ENCODE results near the gene ST6GAL1. TPM values are rescaled to one million over a fixed set of nuclear protein-coding genes. Genes with fewer than 3 reads are reported as not detected.
"Not testable (repeated sequence)": the region's sequence is repeated elsewhere in the genome, so short reads cannot be mapped to it uniquely, and the experiment has no call there.

Gene ST6GAL1
- total RNA-seq, 1 experiment from 2014 or later = 27.6 TPM

DNA sequence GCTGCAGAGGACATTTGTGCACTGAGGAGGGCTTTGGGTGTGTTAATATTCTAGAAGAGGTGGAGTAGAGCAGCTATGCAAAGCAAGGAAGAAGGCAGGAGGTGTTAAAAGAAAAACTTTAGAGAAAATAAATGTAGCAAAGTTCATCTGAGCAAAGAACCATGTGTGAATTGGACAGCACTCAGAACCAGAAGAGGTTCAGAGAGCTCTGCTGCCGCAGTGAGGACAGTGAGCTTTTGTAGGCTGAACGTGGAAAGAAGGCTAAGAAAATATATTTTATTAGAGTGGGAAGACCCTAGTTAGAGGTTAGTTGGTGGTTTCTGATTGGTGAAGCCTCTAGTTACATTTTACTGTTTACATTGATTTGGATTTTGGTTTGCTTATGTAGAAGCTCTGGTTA, 50.7 kb downstream of the ST6GAL1 start:
- DNase-seq (ENCODE audit: low read depth) = no peak
- in situ Hi-C loops (cut with HindIII; ENCODE audit: low pct_unique_long_range_greater_than_20kb, low sequenced_read_pairs) = no loop called here

DNA sequence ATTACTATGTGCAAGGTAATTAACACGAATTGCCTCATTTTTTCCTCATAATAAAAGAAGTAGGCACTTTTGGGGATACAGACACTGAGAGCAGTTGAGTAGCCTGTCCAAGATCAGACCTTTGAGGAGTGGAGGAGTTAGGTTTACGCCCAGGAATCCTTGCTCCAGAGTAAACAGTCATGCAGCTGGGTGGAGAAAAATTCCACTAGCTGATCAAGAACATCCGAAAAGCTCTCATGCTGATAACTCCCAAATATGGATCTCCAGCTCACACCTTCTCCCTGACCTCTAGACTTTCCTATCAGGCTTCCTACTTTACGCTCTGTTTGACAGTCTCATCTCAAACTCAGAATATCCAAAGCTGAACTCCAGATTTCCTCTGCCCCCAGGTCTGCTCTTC, 53.3 kb downstream of the ST6GAL1 start:
- in situ Hi-C loops (cut with HindIII; ENCODE audit: low pct_unique_long_range_greater_than_20kb, low sequenced_read_pairs) = no loop called here
- DNase-seq (ENCODE audit: low read depth) = no peak

- no peak for DNase-seq (ENCODE audit: low read depth)
- in situ Hi-C loops (cut with HindIII; ENCODE audit: low pct_unique_long_range_greater_than_20kb, low sequenced_read_pairs) = no loop called here
These were observed 53.7 kb downstream of the ST6GAL1 start for GRCh38 chr3:186984064-186984463.

- in situ Hi-C loops (cut with HindIII; ENCODE audit: low pct_unique_long_range_greater_than_20kb, low sequenced_read_pairs) = no loop called here
- no peak for DNase-seq (ENCODE audit: low read depth)
These were observed 55.5 kb downstream of the ST6GAL1 start for GRCh38 chr3:186985661-186986364.

- no peak for DNase-seq (ENCODE audit: low read depth)
- in situ Hi-C loops (cut with HindIII; ENCODE audit: low pct_unique_long_range_greater_than_20kb, low sequenced_read_pairs) = no loop called here
These were observed 56.1 kb downstream of the ST6GAL1 start for GRCh38 chr3:186986406-186986805.

- in situ Hi-C loops (cut with HindIII; ENCODE audit: low pct_unique_long_range_greater_than_20kb, low sequenced_read_pairs) = no loop called here
- DNase-seq (ENCODE audit: low read depth) = no peak
These were observed 56.5 kb downstream of the ST6GAL1 start for GRCh38 chr3:186986816-186987215.

DNA sequence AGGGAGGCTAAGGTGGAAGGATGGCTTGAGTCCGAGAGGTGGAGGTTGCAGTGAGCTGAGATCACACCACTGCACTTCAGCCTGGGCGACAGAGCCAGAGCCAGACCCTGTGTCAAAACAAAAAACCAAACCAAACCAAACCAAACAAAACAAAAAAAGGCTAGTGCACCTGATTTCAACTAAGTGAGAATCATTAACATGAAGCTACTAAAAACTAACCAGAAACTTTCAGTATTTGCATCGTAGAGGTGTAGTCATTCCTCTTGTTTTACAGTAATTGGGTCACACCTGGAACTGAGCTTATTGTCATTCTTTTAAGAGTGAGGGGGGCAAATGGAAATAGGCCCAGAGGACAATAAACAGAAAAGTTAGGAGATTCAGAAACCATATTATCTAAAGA, 58.5 kb downstream of the ST6GAL1 start:
- in situ Hi-C loops (cut with HindIII; ENCODE audit: low pct_unique_long_range_greater_than_20kb, low sequenced_read_pairs) = no loop called here
- no peak for DNase-seq (ENCODE audit: low read depth)

- in situ Hi-C loops (cut with HindIII; ENCODE audit: low pct_unique_long_range_greater_than_20kb, low sequenced_read_pairs) = no loop called here
- DNase-seq (ENCODE audit: low read depth) = no peak
These were observed 59.1 kb downstream of the ST6GAL1 start for GRCh38 chr3:186989429-186989828.

DNA sequence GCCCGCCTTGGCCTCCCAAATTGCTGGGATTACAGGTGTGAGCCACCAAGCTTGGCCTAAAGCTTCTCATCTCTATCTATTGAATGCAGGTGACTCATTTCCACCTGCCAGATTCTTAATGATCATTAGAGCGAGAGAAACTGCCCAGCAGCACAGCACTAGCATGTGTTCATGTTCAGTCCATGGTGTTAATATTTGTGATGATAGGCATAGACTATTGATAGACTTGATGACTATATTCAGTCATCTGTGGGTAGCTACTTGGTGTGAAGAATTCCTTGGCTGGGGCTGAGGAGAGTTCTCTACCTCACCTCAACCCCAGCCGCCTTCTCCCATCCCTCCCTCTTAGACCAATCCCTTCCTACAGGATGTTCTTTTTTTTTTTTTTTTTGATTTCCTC, 60.0 kb downstream of the ST6GAL1 start:
- DNase-seq (ENCODE audit: low read depth) = no peak
- in situ Hi-C loops (cut with HindIII; ENCODE audit: low pct_unique_long_range_greater_than_20kb, low sequenced_read_pairs) = no loop called here

- in situ Hi-C loops (cut with HindIII; ENCODE audit: low pct_unique_long_range_greater_than_20kb, low sequenced_read_pairs) = no loop called here
- DNase-seq (ENCODE audit: low read depth) = peak; percentile 15
These were observed 60.6 kb downstream of the ST6GAL1 start for GRCh38 chr3:186990878-186991308.

- DNase-seq (ENCODE audit: low read depth) = no peak
- in situ Hi-C loops (cut with HindIII; ENCODE audit: low pct_unique_long_range_greater_than_20kb, low sequenced_read_pairs) = no loop called here
These were observed 61.1 kb downstream of the ST6GAL1 start for GRCh38 chr3:186991470-186991869.

- DNase-seq (ENCODE audit: low read depth); in situ Hi-C loops (cut with HindIII; ENCODE audit: low pct_unique_long_range_greater_than_20kb, low sequenced_read_pairs): not testable (repeated sequence)
These were observed 61.8 kb downstream of the ST6GAL1 start for GRCh38 chr3:186992096-186992495.

DNA sequence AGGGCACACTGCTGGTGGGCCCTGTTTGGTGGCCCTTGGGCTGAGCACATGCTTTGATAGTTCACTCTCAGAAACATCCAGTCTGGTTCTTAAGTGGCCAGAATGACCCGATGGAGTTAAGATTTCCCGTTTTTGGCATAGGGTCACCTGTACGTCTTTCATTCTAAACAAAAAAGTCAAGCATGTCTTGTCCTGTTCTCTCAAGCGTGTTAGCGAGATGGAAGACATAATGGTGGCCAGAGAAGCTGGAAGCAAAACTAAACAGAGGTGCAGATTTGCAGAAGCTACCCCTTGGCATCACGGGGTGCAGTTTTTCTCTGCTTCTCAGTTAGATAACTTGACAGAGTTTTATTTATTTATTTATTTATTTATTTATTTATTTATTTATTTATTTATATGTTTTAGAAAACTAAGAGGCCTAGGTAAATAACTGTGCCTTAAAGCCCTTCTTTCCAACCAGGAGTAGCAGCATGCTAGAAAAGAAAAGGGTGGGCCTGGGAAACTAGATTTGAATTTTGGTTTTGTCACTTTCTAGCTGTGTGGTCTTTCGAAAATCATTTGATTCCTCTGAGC, 63.0 kb downstream of the ST6GAL1 start:
- no peak for DNase-seq (ENCODE audit: low read depth)
- in situ Hi-C loops (cut with HindIII; ENCODE audit: low pct_unique_long_range_greater_than_20kb, low sequenced_read_pairs) = no loop called here

DNA sequence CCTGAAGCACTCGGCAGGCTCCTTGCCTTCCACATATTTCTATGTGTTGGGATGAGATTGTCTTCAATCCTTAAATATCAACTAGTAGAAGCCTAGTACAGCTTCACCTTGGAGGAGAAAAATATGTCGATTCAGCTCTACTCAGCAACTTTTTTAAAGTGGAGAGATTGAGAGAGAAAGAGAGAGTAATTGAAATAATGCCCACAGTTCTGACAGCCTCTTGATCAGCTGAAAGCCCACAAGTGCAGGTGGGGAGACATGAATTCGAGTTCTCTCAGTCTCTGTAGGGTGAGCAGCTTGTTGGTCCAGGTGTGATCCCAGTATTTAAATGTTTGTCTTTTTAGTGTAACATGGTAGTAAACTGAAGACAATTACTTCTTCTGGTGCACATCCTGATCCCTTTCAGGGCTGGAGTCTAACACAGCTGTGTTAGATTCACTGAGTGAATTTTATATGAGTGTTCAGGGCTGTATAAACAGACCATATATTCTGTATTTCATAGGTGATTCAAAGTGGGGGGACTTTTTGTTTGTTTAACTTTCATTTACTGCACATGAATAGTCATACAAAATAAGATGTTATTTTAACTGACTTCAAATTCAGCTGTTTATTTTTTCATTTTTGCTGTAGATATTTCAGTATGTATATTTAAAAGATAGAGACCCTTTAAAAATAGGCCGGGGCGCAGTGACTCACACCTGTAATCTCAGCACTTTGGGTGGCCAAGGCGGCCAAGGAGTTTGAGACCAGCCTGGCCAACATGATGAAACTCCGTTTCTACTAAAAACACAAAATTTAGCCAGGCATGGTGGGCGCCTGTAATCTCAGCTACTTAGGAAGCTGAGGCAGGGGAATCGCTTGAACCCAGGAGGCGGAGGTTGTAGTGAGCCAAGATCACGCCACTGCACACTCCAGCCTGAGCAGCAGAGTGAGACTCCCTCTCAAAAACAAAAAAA, 64.0 kb downstream of the ST6GAL1 start:
- in situ Hi-C loops (cut with HindIII; ENCODE audit: low pct_unique_long_range_greater_than_20kb, low sequenced_read_pairs) = no loop called here
- no peak for DNase-seq (ENCODE audit: low read depth)

DNA sequence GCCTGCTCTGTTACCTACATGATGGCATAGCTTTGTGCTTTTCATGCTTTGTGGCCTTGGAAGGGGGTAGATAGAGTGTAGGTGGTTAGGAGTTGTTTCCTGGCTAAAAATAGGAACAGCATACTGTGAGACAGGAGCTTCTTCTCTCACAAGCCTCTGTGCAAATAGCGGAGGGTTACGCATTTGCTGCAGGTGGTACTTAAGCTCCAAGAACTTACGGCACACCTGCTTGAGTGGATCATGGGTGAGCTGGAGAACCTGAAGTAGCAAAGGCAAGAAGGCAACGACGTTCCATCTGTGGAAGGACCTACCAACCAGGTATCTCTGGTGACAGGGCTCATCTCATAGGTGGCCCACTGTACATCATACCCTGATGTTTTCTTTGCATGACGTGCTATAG, 66.0 kb downstream of the ST6GAL1 start:
- DNase-seq (ENCODE audit: low read depth) = no peak
- in situ Hi-C loops (cut with HindIII; ENCODE audit: low pct_unique_long_range_greater_than_20kb, low sequenced_read_pairs) = no loop called here

DNA sequence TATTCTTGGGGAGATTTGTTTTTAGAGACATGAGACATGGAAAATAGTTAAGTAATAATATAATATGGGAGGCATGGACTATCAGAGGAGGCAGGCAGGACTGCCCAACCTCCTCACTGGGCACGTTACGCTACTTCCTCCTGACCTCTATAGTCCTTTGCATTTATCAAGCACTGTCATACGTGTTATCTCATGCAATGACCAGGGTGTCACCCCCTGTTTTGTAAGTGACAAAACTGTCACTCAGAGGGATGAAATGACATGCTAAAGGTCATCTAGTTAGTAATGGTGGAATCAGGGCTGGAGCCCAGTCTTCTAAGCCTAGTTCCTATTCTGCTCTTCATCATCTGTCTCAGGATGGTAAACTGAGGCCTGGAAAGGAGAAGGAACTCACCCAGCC, 66.7 kb downstream of the ST6GAL1 start:
- in situ Hi-C loops (cut with HindIII; ENCODE audit: low pct_unique_long_range_greater_than_20kb, low sequenced_read_pairs) = no loop called here
- no peak for DNase-seq (ENCODE audit: low read depth)

DNA sequence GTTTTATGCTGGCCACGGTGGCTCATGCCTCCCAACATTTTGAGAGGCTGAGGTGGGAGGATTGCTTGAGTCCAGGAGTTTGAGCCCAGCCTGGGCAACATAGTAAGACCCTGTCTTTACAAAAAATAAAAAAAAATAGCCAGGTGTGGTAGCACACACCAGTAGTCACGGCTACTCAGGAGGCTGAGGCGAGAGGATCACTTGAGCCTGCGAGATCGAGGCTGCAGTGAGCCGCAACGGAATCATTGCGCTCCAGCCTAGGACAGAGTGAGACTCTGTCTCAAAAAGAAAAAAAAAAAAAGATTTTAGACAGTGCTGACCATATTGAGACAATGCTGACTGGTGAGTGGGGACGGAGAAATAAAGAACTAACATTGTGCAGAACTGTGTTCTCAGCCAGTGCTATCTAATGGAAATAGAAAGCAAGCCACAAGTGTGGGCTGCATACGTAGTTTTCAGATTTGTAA, 67.2 kb downstream of the ST6GAL1 start:
- in situ Hi-C loops (cut with HindIII; ENCODE audit: low pct_unique_long_range_greater_than_20kb, low sequenced_read_pairs) = no loop called here
- DNase-seq (ENCODE audit: low read depth) = no peak

- in situ Hi-C loops (cut with HindIII; ENCODE audit: low pct_unique_long_range_greater_than_20kb, low sequenced_read_pairs) = no loop called here
- DNase-seq (ENCODE audit: low read depth) = no peak
These were observed 68.6 kb downstream of the ST6GAL1 start for GRCh38 chr3:186998937-186999368.

DNA sequence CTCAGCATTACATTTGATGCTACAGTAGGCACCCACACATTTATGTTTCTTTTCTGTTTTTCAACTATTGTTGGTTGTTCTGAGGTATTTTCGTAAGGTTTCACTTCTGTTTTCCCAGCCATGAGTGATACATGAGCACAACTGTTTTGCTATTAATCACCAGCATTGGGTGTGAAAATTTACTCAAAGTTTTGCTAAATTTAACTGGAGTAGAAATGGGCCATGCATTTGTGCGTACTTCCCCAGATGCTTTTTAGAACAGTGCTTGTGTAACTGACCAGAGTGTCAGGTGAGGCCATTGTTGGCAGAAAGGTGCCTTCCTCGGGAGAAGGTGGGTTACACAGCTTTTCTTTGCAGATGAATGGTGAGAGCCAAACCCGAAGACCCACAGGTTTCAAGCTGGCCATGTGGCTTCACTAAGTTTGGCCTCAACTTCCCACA, 70.4 kb downstream of the ST6GAL1 start:
- no peak for DNase-seq (ENCODE audit: low read depth)
- in situ Hi-C loops (cut with HindIII; ENCODE audit: low pct_unique_long_range_greater_than_20kb, low sequenced_read_pairs) = no loop called here

Measured in Caki2 (cell line).